Left kidney (tissue), 2 donors: ENCODE measurements around the gene SMIM14. TPM values are rescaled to one million over a fixed set of nuclear protein-coding genes. Genes with fewer than 3 reads are reported as not detected.

Experiments used
- DNase-seq: peaks from one replicate; pipeline ENCODE4 v3.0.0-alpha.2; 2013
- polyA plus RNA-seq: library from polyadenylated mRNA; unstranded; fragments of 120-200 nt; gene quantifications from one replicate; pipeline ENCODE4 v1.2.1, GENCODE V29; 2013; ENCODE audit not compliant: insufficient read length

The SMIM14 gene
- polyA plus RNA-seq, 1 donor = 55.9 TPM

DNA sequence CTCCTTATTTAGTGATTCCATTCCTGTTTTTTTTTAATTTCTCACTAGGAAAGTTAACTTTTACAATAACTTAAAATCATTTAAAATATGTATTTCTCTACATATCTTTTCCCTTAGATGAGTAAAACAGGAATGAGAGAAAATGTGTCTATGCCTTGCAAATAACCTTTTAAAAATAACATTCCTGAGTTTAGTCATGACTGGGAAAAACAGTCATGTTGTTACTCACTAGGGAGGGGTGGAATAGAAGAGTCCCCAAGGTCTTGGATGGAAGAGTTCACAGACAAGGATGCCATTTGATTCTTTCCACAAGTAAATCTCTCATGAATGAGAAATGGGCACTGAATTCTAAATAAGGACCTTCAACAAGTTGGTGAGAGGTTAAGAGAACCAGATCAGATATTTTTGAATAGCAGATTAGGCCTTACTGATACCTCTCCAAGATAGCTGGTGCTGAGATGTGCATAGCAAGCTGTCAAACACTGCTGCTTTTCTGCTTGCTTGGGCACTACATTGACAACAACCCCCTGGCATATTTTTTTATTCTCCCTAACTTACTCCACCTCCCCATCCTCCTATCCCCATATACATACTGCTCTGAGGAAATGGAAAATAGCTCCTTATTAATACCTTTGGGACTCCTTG, 136.5 kb downstream of the SMIM14 start:
- DNase-seq = no peak

- DNase-seq = no peak
Measured at GRCh38 chr4:39498727-39499020, 140.0 kb downstream of the SMIM14 start.

GRCh38 chr4:39497909-39498726, 140.5 kb downstream of the SMIM14 start:
- no peak for DNase-seq

Other genes with a start within 250 kb of the SMIM14 start
- gene KLB, start 231.9 kb downstream of the SMIM14 start, polyA plus RNA-seq = 0.27 TPM
- gene RPL9, start 179.9 kb downstream of the SMIM14 start, polyA plus RNA-seq = 562 TPM
- gene LIAS, start 179.8 kb downstream of the SMIM14 start, polyA plus RNA-seq = 38.6 TPM
- gene UGDH, start 111.4 kb downstream of the SMIM14 start, polyA plus RNA-seq = 117 TPM
- 105 TPM for gene UBE2K, start 59.3 kb upstream of the SMIM14 start, polyA plus RNA-seq